HG03097 (cell line): Measurements from ENCODE around the gene NAA10.
"Not testable (repeated sequence)": the region's sequence is repeated elsewhere in the genome, so short reads cannot be mapped to it uniquely, and the experiment has no call there.

ENCODE experiments used
- ATAC-seq: cut with Tn5 transposase; IDR thresholded peaks from one replicate; pipeline ENCODE4 v1.9.1; 2021; ENCODE audit not compliant: unreplicated experiment, low FRiP score

The NAA10 gene

GRCh38 chrX:153934762-153935325 lies at the start of gene NAA10:
NAA10 (minus strand) TSS chrX:153935037; CDS start chrX:153934904, 133 bp downstream.
- ATAC-seq: peak; percentile 70

- no peak for ATAC-seq
Observed at GRCh38 chrX:153983321-153983801, 48.5 kb upstream of the NAA10 start.

- no peak for ATAC-seq
Observed at GRCh38 chrX:153981771-153982533, 47.1 kb upstream of the NAA10 start.

- no peak for ATAC-seq
Observed at GRCh38 chrX:153981231-153981630, 46.4 kb upstream of the NAA10 start.

- ATAC-seq: not testable (repeated sequence)
Observed at GRCh38 chrX:153980394-153980793, 45.6 kb upstream of the NAA10 start.

GRCh38 chrX:153974726-153975286 lies 40.0 kb upstream of the NAA10 start:
- no peak for ATAC-seq

- ATAC-seq: no peak
Observed at GRCh38 chrX:153974003-153974725, 39.3 kb upstream of the NAA10 start.

- no peak for ATAC-seq
Observed at GRCh38 chrX:153973127-153974002, 38.5 kb upstream of the NAA10 start.

- ATAC-seq: peak; percentile 54
Observed at GRCh38 chrX:153972368-153973126, 37.7 kb upstream of the NAA10 start, which contains the start of gene TMEM187. TMEM187 (plus strand) TSS chrX:153972754; CDS start chrX:153982063, 9,309 bp downstream.

- peak; percentile 35 for ATAC-seq
Observed at GRCh38 chrX:153971450-153972367, 36.9 kb upstream of the NAA10 start, which contains the start of gene HCFC1. HCFC1 (minus strand) TSS chrX:153971818; CDS start chrX:153970840, 978 bp downstream.

- peak; percentile 36 for ATAC-seq
Observed at GRCh38 chrX:153971124-153971449, 36.2 kb upstream of the NAA10 start.

GRCh38 chrX:153970357-153971123 lies 35.7 kb upstream of the NAA10 start:
- ATAC-seq: peak; percentile 7

GRCh38 chrX:153969904-153970356 lies 35.1 kb upstream of the NAA10 start:
- ATAC-seq: no peak

- no peak for ATAC-seq
Observed at GRCh38 chrX:153969125-153969903, 34.5 kb upstream of the NAA10 start.

- ATAC-seq: no peak
Observed at GRCh38 chrX:153968754-153969124, 33.9 kb upstream of the NAA10 start.

GRCh38 chrX:153968255-153968654 lies 33.4 kb upstream of the NAA10 start:
- ATAC-seq: no peak
